K562 (cell line): Measurements from ENCODE around the gene PVALEF. TPM values are rescaled to one million over a fixed set of nuclear protein-coding genes. Genes with fewer than 3 reads are reported as not detected.

ENCODE experiments used
- ARNT ChIP-seq, 2 experiments: fragments of 450-650 bp; IDR thresholded peaks; 2 replicates each; pipeline ENCODE4 v1.6.1; 2016; ENCODE audit warnings: mild to moderate bottlenecking in 1 of 2
- BRD4 ChIP-seq: fragments of 200-600 bp; sonication (generic); IDR thresholded peaks from 2 replicates; pipeline ENCODE4 v1.6.1; 2017; ENCODE audit warnings: inconsistent platforms
- GTF2E2 ChIP-seq: fragments of 200-800 bp; sonication (Bioruptor generic); IDR thresholded peaks from 2 replicates; pipeline ENCODE4 v1.6.1; 2016; ENCODE audit warnings: missing genetic modification characterization, missing compliant biosample characterization
- HDGF ChIP-seq: fragments of 450-650 bp; IDR thresholded peaks from 2 replicates; pipeline ENCODE4 v1.6.1; 2016
- KAT2B ChIP-seq: IDR thresholded peaks from one replicate; pipeline ENCODE4 v1.6.1; 2012; ENCODE audit warnings: low read depth, mild to moderate bottlenecking, control low read depth, inconsistent platforms, low read length, moderate library complexity
- KLF10 ChIP-seq: fragments of 250-450 bp; sonication (Bioruptor Pico); IDR thresholded peaks from 2 replicates; pipeline ENCODE4 v1.6.1; 2021; ENCODE audit warnings: matching md5 sums
- KLF16 ChIP-seq: IDR thresholded peaks from 2 replicates; pipeline ENCODE4 v1.6.1; 2016; ENCODE audit warnings: antibody characterized with exemption
- MTA3 ChIP-seq: fragments of 450-650 bp; formaldehyde crosslinking; IDR thresholded peaks from 2 replicates; pipeline ENCODE4 v1.6.1; 2017; ENCODE audit warnings: mild to moderate bottlenecking, borderline replicate concordance
- NR2F6 ChIP-seq: fragments of 450-650 bp; formaldehyde crosslinking; IDR thresholded peaks from 2 replicates; pipeline ENCODE4 v1.4.0; 2020; ENCODE audit warnings: mild to moderate bottlenecking
- PCBP1 ChIP-seq: fragments of 200-400 bp; formaldehyde crosslinking; IDR thresholded peaks from 2 replicates; pipeline ENCODE4 v1.6.1; 2018; ENCODE audit warnings: mild to moderate bottlenecking, low read depth, low read length; ENCODE audit not compliant: poor library complexity, severe bottlenecking
- SAFB ChIP-seq: fragments of 200-400 bp; formaldehyde crosslinking; IDR thresholded peaks from 2 replicates; pipeline ENCODE4 v1.6.1; 2017; ENCODE audit warnings: low read depth, low read length, borderline replicate concordance
- SP2 ChIP-seq: IDR thresholded peaks from 2 replicates; pipeline ENCODE4 v1.6.1; 2011; ENCODE audit warnings: mild to moderate bottlenecking, low read depth, low read length, moderate library complexity; ENCODE audit not compliant: poor library complexity, severe bottlenecking; ENCODE audit errors: extremely low read depth
- SUPT5H ChIP-seq: fragments of 450-650 bp; IDR thresholded peaks from 2 replicates; pipeline ENCODE4 v1.6.1; 2016
- ZNF146 ChIP-seq: IDR thresholded peaks from one replicate; pipeline ENCODE4 v1.6.1; 2018; ENCODE audit warnings: missing compliant biosample characterization; ENCODE audit not compliant: unreplicated experiment
- polyA plus RNA-seq, 8 experiments: library from polyadenylated mRNA; depleted of rRNA in 4 of 8; stranded (reverse) in 5 of 8; unstranded in 3 of 8; fragments of >200 nt; fragmentation: Nextera tagmentation in 2 of 8; fragmentation: Illumina TruSeq in 1 of 8; extraction: Ambion mirVana in 2 of 8; extraction: Trizol in 1 of 8; gene quantifications; 2 replicates each; pipeline versions ENCODE4 v1.2.1 to v1.2.3, GENCODE V29; 2011 to 2014; ENCODE audit warnings: inconsistent platforms in 1 of 8, missing spikeins in 1 of 8
- total RNA-seq, 7 experiments: library from RNA; depleted of rRNA in 6 of 7; stranded (reverse); fragments of >200 nt in 6 of 7; fragmentation: Illumina TruSeq in 2 of 7; extraction: Trizol in 2 of 7; gene quantifications; 2 replicates each; pipeline versions ENCODE4 v1.2.1 to v1.2.3, GENCODE V29; 2011 to 2021; ENCODE audit warnings: low replicate concordance in 1 of 7
- TF ChIP-seq, protein P1 (sequence below): fragments of 450-650 bp; IDR thresholded peaks from 2 replicates; pipeline ENCODE4 v1.6.1; 2016; ENCODE audit warnings: borderline replicate concordance
- TF ChIP-seq, protein P2 (sequence below): fragments of 450-650 bp; formaldehyde crosslinking; IDR thresholded peaks from 2 replicates; pipeline ENCODE4 v1.4.0; 2022; ENCODE audit warnings: missing genetic modification characterization
- TF ChIP-seq, protein P3 (sequence below): fragments of 450-650 bp; IDR thresholded peaks from 2 replicates; pipeline ENCODE4 v1.6.1; 2017; ENCODE audit warnings: antibody characterized with exemption
- TF ChIP-seq, protein P4 (sequence below): fragments of 250-450 bp; sonication (Bioruptor Pico); IDR thresholded peaks from 2 replicates; pipeline ENCODE4 v1.4.0; 2020; ENCODE audit warnings: borderline replicate concordance
- TF ChIP-seq, protein P5 (sequence below), 2 experiments: IDR thresholded peaks; 2 replicates each; pipeline ENCODE4 v1.6.1; 2011; ENCODE audit warnings: borderline replicate concordance in 1 of 2, control low read depth in 1 of 2, low read depth in 1 of 2, low read length in 1 of 2, mild to moderate bottlenecking in 1 of 2, mixed read lengths in 1 of 2, moderate library complexity in 1 of 2; ENCODE audit not compliant: insufficient read depth in 1 of 2, insufficient read length in 1 of 2, poor library complexity in 1 of 2, severe bottlenecking in 1 of 2; ENCODE audit errors: extremely low read depth in 1 of 2

Gene PVALEF
- total and polyA plus RNA-seq, 9 of the 15 experiments (the other 6 are each of a cell fraction or from before 2014, with no cell fraction given) = not detected

DNA sequence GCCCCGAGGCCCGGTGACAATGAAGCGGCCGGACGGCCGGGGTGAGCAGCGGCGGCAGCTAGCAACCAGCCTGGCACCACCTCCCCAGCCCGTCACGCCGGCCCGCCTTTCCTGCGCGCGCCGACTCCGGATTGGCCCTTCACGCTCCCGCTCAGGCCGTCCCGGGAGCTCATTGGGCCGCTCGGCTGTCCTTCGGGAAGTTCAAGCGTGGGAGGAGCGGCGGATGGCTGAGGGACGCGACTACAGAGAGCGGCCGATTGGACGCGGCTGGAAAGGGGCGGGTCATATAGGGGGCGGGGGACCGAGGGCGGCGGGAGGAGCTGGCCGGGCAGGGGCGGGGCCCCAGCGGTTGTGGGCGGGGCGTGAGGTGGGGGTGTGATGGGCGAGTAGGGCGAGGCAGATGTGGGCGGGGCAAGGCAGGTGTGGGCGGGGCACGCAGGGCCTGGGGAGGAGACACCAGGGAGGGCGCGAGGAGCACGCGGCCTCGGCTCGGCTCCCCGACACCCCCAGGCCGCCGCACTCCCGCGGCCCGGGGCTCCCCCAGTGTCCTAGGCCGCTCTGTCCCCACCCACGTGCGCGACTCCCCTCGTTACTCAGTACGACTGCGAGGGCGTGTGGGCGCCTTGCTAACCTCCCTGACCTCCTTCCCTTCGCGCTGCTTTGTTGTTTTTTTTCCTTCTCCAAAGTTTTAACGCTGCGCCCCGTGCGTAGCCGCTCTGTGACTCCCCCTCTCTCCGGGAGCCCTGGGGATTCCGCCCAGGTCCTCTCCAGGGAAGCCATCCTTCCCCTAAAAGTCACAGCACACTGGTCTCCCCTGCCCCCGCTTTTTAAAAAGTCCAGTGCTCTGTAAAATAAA lies 57.8 kb downstream of the PVALEF start, which contains the start of gene CEP131 (continued):
- TF ChIP-seq, protein P1, sequence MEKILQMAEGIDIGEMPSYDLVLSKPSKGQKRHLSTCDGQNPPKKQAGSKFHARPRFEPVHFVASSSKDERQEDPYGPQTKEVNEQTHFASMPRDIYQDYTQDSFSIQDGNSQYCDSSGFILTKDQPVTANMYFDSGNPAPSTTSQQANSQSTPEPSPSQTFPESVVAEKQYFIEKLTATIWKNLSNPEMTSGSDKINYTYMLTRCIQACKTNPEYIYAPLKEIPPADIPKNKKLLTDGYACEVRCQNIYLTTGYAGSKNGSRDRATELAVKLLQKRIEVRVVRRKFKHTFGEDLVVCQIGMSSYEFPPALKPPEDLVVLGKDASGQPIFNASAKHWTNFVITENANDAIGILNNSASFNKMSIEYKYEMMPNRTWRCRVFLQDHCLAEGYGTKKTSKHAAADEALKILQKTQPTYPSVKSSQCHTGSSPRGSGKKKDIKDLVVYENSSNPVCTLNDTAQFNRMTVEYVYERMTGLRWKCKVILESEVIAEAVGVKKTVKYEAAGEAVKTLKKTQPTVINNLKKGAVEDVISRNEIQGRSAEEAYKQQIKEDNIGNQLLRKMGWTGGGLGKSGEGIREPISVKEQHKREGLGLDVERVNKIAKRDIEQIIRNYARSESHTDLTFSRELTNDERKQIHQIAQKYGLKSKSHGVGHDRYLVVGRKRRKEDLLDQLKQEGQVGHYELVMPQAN = peak; percentile 50; the same call in 1 of the 2 replicates
- peak; percentile 38; the same call in 1 of the 2 replicates for TF ChIP-seq BRD4
- peak; percentile 79 for TF ChIP-seq SUPT5H
- no peak for TF ChIP-seq GTF2E2
- TF ChIP-seq, protein P2, sequence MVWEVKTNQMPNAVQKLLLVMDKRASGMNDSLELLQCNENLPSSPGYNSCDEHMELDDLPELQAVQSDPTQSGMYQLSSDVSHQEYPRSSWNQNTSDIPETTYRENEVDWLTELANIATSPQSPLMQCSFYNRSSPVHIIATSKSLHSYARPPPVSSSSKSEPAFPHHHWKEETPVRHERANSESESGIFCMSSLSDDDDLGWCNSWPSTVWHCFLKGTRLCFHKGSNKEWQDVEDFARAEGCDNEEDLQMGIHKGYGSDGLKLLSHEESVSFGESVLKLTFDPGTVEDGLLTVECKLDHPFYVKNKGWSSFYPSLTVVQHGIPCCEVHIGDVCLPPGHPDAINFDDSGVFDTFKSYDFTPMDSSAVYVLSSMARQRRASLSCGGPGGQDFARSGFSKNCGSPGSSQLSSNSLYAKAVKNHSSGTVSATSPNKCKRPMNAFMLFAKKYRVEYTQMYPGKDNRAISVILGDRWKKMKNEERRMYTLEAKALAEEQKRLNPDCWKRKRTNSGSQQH = peak; percentile 17; the same call in 1 of the 2 replicates
- no peak for TF ChIP-seq HDGF
- 0 out of 2 replicates have a peak, but pooled peaks have one; percentile 21 for TF ChIP-seq SAFB
- TF ChIP-seq KLF10 (CRISPR knock-in tag) = no peak
- TF ChIP-seq SP2 = peak; percentile 92
- peak; percentile 22; the same call in 1 of the 2 replicates for TF ChIP-seq MTA3
- TF ChIP-seq, protein P3, sequence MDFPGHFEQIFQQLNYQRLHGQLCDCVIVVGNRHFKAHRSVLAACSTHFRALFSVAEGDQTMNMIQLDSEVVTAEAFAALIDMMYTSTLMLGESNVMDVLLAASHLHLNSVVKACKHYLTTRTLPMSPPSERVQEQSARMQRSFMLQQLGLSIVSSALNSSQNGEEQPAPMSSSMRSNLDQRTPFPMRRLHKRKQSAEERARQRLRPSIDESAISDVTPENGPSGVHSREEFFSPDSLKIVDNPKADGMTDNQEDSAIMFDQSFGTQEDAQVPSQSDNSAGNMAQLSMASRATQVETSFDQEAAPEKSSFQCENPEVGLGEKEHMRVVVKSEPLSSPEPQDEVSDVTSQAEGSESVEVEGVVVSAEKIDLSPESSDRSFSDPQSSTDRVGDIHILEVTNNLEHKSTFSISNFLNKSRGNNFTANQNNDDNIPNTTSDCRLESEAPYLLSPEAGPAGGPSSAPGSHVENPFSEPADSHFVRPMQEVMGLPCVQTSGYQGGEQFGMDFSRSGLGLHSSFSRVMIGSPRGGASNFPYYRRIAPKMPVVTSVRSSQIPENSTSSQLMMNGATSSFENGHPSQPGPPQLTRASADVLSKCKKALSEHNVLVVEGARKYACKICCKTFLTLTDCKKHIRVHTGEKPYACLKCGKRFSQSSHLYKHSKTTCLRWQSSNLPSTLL = no peak
- no peak for TF ChIP-seq KAT2B
- TF ChIP-seq, protein P4, sequence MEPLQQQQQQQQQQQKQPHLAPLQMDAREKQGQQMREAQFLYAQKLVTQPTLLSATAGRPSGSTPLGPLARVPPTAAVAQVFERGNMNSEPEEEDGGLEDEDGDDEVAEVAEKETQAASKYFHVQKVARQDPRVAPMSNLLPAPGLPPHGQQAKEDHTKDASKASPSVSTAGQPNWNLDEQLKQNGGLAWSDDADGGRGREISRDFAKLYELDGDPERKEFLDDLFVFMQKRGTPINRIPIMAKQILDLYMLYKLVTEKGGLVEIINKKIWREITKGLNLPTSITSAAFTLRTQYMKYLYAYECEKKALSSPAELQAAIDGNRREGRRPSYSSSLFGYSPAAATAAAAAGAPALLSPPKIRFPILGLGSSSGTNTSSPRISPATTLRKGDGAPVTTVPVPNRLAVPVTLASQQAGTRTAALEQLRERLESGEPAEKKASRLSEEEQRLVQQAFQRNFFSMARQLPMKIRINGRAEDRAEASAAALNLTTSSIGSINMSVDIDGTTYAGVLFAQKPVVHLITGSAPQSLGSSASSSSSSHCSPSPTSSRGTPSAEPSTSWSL = 0 out of 2 replicates have a peak, but pooled peaks have one; percentile 42
- no peak for TF ChIP-seq PCBP1
- TF ChIP-seq KLF16 = peak; percentile 84
- TF ChIP-seq NR2F6 (CRISPR knock-in tag) = no peak
- TF ChIP-seq ARNT (IDR thresholded peaks at IDR 0.05) = no peak
- no peak for TF ChIP-seq ZNF146 (CRISPR knock-in tag)
- TF ChIP-seq, protein P5, sequence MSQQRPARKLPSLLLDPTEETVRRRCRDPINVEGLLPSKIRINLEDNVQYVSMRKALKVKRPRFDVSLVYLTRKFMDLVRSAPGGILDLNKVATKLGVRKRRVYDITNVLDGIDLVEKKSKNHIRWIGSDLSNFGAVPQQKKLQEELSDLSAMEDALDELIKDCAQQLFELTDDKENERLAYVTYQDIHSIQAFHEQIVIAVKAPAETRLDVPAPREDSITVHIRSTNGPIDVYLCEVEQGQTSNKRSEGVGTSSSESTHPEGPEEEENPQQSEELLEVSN (IDR thresholded peaks at IDR 0.05; ENCODE audit: borderline replicate concordance in 1 of 2, extremely low read depth in 1 of 2, insufficient read depth in 1 of 2, insufficient read length in 1 of 2, low read depth in 1 of 2, low read length in 1 of 2, poor library complexity in 1 of 2, severe bottlenecking in 1 of 2) = peak; percentile 96 to 98
